Caco-2 (cell line): ENCODE results near the gene MS4A4E. TPM values are rescaled to one million over a fixed set of nuclear protein-coding genes. Genes with fewer than 3 reads are reported as not detected.

ENCODE experiments used
- BruUV-seq: library from RNA; stranded (reverse); fragments of 400-500 nt; replicated peaks from 2 replicates; lab custom pipeline; 2021; lab: Mats Ljungman, UMichigan
- CTCF ChIA-PET: fragments of 300-600 bp; sonication (Branson Sonifier 250); formaldehyde crosslinking; loops from one replicate; lab custom pipeline; 2022; ENCODE audit warnings: antibody characterized with exemption; lab: Charles Lee
- POLR2A ChIA-PET: fragments of 300-600 bp; sonication (Branson Sonifier 250); formaldehyde crosslinking; loops from one replicate; lab custom pipeline; 2022; ENCODE audit warnings: antibody characterized with exemption; lab: Charles Lee
- DNase-seq, 2 experiments: peaks; one replicate each; pipeline versions ENCODE4 v3.0.0 to v3.0.0-alpha.2; 2020 to 2022
- H3K27me3 ChIP-seq: replicated peaks from 2 replicates; pipeline ENCODE4 v1.6.0; 2011; ENCODE audit warnings: low read length; ENCODE audit not compliant: control insufficient read depth, insufficient read depth
- H3K36me3 ChIP-seq: 2 replicates; pipeline ENCODE4 v1.5.1; 2011; ENCODE audit warnings: low read length; ENCODE audit not compliant: control insufficient read depth, insufficient read depth
- H3K4me1 ChIP-seq: fragments of 250-450 bp; sonication (Bioruptor Pico); 2 replicates; pipeline ENCODE4 v1.5.1; 2020; ENCODE audit warnings: mild to moderate bottlenecking
- H3K4me3 ChIP-seq: 2 replicates; pipeline ENCODE4 v1.5.1; 2011; ENCODE audit warnings: low read depth, mild to moderate bottlenecking, control low read depth, low read length
- H3K9me3 ChIP-seq: fragments of 250-450 bp; sonication (Bioruptor Pico); 2 replicates; pipeline ENCODE4 v1.5.1; 2020; ENCODE audit warnings: mild to moderate bottlenecking, moderate library complexity
- H3K27ac Mint-ChIP-seq: one replicate; pipeline ENCODE4 v1.8.0; 2022; ENCODE audit warnings: mixed read lengths; ENCODE audit not compliant: unreplicated experiment
- H3K27me3 Mint-ChIP-seq: one replicate; pipeline ENCODE4 v1.8.0; 2022; ENCODE audit warnings: mixed read lengths; ENCODE audit not compliant: insufficient read depth, unreplicated experiment
- H3K36me3 Mint-ChIP-seq: one replicate; pipeline ENCODE4 v1.8.0; 2022; ENCODE audit warnings: mild to moderate bottlenecking, mixed read lengths; ENCODE audit not compliant: insufficient read depth, unreplicated experiment
- H3K4me1 Mint-ChIP-seq: one replicate; pipeline ENCODE4 v1.8.0; 2022; ENCODE audit warnings: low read depth, mixed read lengths; ENCODE audit not compliant: unreplicated experiment
- H3K4me3 Mint-ChIP-seq: one replicate; pipeline ENCODE4 v1.8.0; 2022; ENCODE audit warnings: mild to moderate bottlenecking, moderate library complexity, mixed read lengths; ENCODE audit not compliant: unreplicated experiment
- H3K9me3 Mint-ChIP-seq: one replicate; pipeline ENCODE4 v1.8.0; 2022; ENCODE audit warnings: mixed read lengths; ENCODE audit not compliant: unreplicated experiment
- CTCF ChIP-seq, 2 experiments: fragments of 200-600 bp in 1 of 2; IDR thresholded peaks; 1 replicate in 1 of 2; 2 replicates in 1 of 2; pipeline versions ENCODE4 v1.5.1 to v1.8.0; 2011 to 2022; ENCODE audit warnings: antibody characterized with exemption in 1 of 2, control low read depth in 1 of 2, inconsistent platforms in 1 of 2, low read depth in 1 of 2, low read length in 1 of 2, mild to moderate bottlenecking in 1 of 2, moderate library complexity in 1 of 2; ENCODE audit not compliant: insufficient read depth in 1 of 2, severe bottlenecking in 1 of 2, unreplicated experiment in 1 of 2
- intact Hi-C: fragments of 100-400 bp; cut with micrococcal nuclease; formaldehyde crosslinking; loops from one replicate; pipeline ENCODE4 v1.10.0; 2022; ENCODE audit not compliant: unreplicated experiment
- total RNA-seq: library from RNA; stranded (reverse); gene quantifications from 2 replicates; pipeline ENCODE4 v1.2.3, GENCODE V29; 2022

The MS4A4E gene
- total RNA-seq, 1 experiment from 2014 or later = not detected

DNA sequence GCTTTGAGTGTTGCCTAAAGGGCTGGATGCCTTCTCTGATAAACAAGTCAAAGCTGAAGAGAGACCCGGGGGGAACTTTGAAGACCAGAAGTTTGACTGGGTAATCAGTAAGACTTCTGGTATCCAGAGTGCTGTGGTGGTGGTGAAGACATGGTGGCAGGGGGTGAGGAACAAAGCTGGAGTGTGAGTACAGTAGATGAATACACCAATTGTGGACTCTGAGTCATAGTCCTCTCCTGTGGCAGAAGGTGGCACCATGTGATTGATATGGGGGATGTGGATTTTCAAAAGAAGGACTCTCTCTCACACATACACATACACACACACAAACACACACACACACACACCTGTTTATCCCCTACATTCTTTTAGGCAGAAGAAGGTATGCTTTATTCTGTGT, 72.4 kb downstream of the MS4A4E start:
- no peak for DNase-seq
- H3K4me1 ChIP-seq = no peaks in the 10 kb centered on the region
- Mint-ChIP-seq H3K4me1 (no peaks in the 10 kb centered on the region), H3K27me3 (peaks cover 5% of the 10 kb centered on the region), H3K9me3 (no peaks in the 10 kb centered on the region), H3K4me3 (no peak overlapping the region), H3K27ac (no peak overlapping the region), H3K36me3 (no peaks in the 10 kb centered on the region)
- no peak for TF ChIP-seq CTCF (IDR thresholded peaks at IDR 0.05; ENCODE audit: insufficient read depth in 1 of 2, low read depth in 1 of 2, low read length in 1 of 2, severe bottlenecking in 1 of 2, unreplicated experiment in 1 of 2)
- H3K27me3 ChIP-seq = no peaks in the 10 kb centered on the region
- peaks cover 5% of the 10 kb centered on the region; the same call in 1 of the 2 replicates for H3K9me3 ChIP-seq
- H3K4me3 ChIP-seq = no peak overlapping the region
- intact Hi-C loops = no loop called here
- ChIA-PET POLR2A (no interaction called here), CTCF (no interaction called here)
- H3K36me3 ChIP-seq = no peaks in the 10 kb centered on the region
- BruUV-seq = no TSS peak

GRCh38 chr11:60169264-60169915, 73.5 kb downstream of the MS4A4E start:
- ChIA-PET CTCF (no interaction called here), POLR2A (no interaction called here)
- no peaks in the 10 kb centered on the region for H3K9me3 Mint-ChIP-seq
- Histone ChIP-seq H3K4me1 (no peaks in the 10 kb centered on the region), H3K9me3 (peaks cover 5% of the 10 kb centered on the region; the same call in 1 of the 2 replicates), H3K36me3 (no peaks in the 10 kb centered on the region), H3K4me3 (no peak overlapping the region), H3K27me3 (no peaks in the 10 kb centered on the region)
- H3K27me3 Mint-ChIP-seq = no peaks in the 10 kb centered on the region
- BruUV-seq = no TSS peak
- peak; percentile 28 to 34 for TF ChIP-seq CTCF (IDR thresholded peaks at IDR 0.05; ENCODE audit: insufficient read depth in 1 of 2, low read depth in 1 of 2, low read length in 1 of 2, severe bottlenecking in 1 of 2, unreplicated experiment in 1 of 2)
- no peaks in the 10 kb centered on the region for H3K4me1 Mint-ChIP-seq
- no peak overlapping the region for H3K27ac Mint-ChIP-seq
- no peaks in the 10 kb centered on the region for H3K36me3 Mint-ChIP-seq
- intact Hi-C loops = loop anchor here (1.0 kb wide), 2 partner anchors 24 to 82 kb away; no protein-coding TSS in a partner anchor
- H3K4me3 Mint-ChIP-seq = no peak overlapping the region
- peak in 1 of 2 experiments; percentile 18 for DNase-seq

DNA sequence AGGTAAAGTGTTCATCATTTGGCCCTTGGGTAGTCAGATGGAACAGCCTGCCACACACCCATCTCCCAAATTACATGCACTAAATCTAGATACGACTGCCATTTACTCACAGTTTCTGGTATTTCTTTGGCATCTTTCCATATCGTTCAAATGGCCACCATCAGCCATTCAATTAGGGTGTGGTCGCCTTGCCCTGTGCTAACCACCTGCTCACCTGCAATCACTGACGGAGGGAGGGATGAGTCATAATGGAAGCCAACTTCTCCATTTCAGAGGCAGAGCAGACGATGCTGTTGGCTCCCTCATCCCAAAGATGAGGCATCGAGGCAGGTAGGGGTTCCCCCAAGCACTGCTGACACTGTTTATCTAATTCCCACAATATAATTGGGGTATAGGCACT, 74.6 kb downstream of the MS4A4E start:
- H3K9me3 Mint-ChIP-seq = no peaks in the 10 kb centered on the region

More for the DNA sequence above, 74.6 kb downstream of the MS4A4E start:
- no peak for DNase-seq
- Histone ChIP-seq H3K27me3 (no peaks in the 10 kb centered on the region), H3K4me1 (no peaks in the 10 kb centered on the region), H3K36me3 (no peaks in the 10 kb centered on the region), H3K4me3 (no peak overlapping the region), H3K9me3 (peaks cover 5% of the 10 kb centered on the region; the same call in 1 of the 2 replicates)
- no peak for TF ChIP-seq CTCF (IDR thresholded peaks at IDR 0.05; ENCODE audit: insufficient read depth in 1 of 2, low read depth in 1 of 2, low read length in 1 of 2, severe bottlenecking in 1 of 2, unreplicated experiment in 1 of 2)
- ChIA-PET CTCF (no interaction called here), POLR2A (no interaction called here)
- intact Hi-C loops = no loop called here
- H3K36me3 Mint-ChIP-seq = no peaks in the 10 kb centered on the region
- no peak overlapping the region for H3K4me3 Mint-ChIP-seq
- no TSS peak for BruUV-seq
- H3K4me1 Mint-ChIP-seq = no peaks in the 10 kb centered on the region
- H3K27me3 Mint-ChIP-seq = no peaks in the 10 kb centered on the region
- no peak overlapping the region for H3K27ac Mint-ChIP-seq
